H1 (cell line): ENCODE results near the gene RPL31. TPM values are rescaled to one million over a fixed set of nuclear protein-coding genes. Genes with fewer than 3 reads are reported as not detected.

Experiments used
- CTCF ChIA-PET: fragments of 300-600 bp; sonication (Branson Sonifier 250); formaldehyde crosslinking; loops from one replicate; lab custom pipeline; 2021; ENCODE audit not compliant: partially characterized antibody; lab: Charles Lee
- POLR2A ChIA-PET: fragments of 300-600 bp; sonication (Branson Sonifier 250); formaldehyde crosslinking; loops from one replicate; lab custom pipeline; 2021; ENCODE audit warnings: inconsistent platforms; ENCODE audit not compliant: partially characterized antibody; lab: Charles Lee
- DNase-seq, 2 experiments: peaks; one replicate each; pipeline versions ENCODE4 v3.0.0 to v3.0.0-alpha.2; 2010 to 2022; ENCODE audit warnings: low spot score in 2 of 2, low read depth in 1 of 2, mixed read lengths in 1 of 2
- FAIRE-seq: peaks from 2 replicates; lab custom pipeline; 2011; peaks lifted over from hg19 to GRCh38; lab: Jason Lieb, UNC
- H2AFZ ChIP-seq: 2 replicates; pipeline ENCODE4 v1.8.1; 2012; ENCODE audit warnings: low read length, inconsistent platforms
- H2AK5ac ChIP-seq: 2 replicates; pipeline ENCODE4 v1.6.1; 2013; ENCODE audit warnings: low read depth, low read length
- H2BK120ac ChIP-seq: replicated peaks from 2 replicates; pipeline ENCODE3; 2013; ENCODE audit warnings: low read depth, low read length, inconsistent platforms
- H2BK12ac ChIP-seq: 2 replicates; pipeline ENCODE4 v1.6.1; 2013; ENCODE audit warnings: low read depth, low read length
- H2BK15ac ChIP-seq: 2 replicates; pipeline ENCODE4 v1.6.1; 2013; ENCODE audit warnings: low read length
- H2BK20ac ChIP-seq: 2 replicates; pipeline ENCODE4 v1.6.1; 2013; ENCODE audit warnings: low read length
- H2BK5ac ChIP-seq: 2 replicates; pipeline ENCODE4 v1.6.1; 2013; ENCODE audit warnings: low read depth, low read length
- H3K14ac ChIP-seq: 2 replicates; pipeline ENCODE4 v1.6.1; 2013; ENCODE audit warnings: inconsistent platforms; ENCODE audit not compliant: insufficient read length
- H3K18ac ChIP-seq: 2 replicates; pipeline ENCODE4 v1.6.1; 2013; ENCODE audit warnings: low read length; ENCODE audit errors: extremely low read depth
- H3K23ac ChIP-seq: 2 replicates; pipeline ENCODE4 v1.6.1; 2013; ENCODE audit warnings: inconsistent platforms; ENCODE audit not compliant: insufficient read length
- H3K23me2 ChIP-seq: 2 replicates; pipeline ENCODE4 v1.6.1; 2013; ENCODE audit warnings: low read depth, low read length
- H3K27ac ChIP-seq: 2 replicates; pipeline ENCODE4 v1.6.1; 2011; ENCODE audit warnings: low read depth, low read length, inconsistent platforms
- H3K27me3 ChIP-seq, 4 experiments: replicated peaks in 1 of 4; 1 replicate in 1 of 4; 2 replicates in 3 of 4; pipeline versions ENCODE4 v1.6.1 to v1.8.1; 2011 to 2013; ENCODE audit warnings: low read length in 3 of 4, mild to moderate bottlenecking in 3 of 4, inconsistent platforms in 2 of 4, mixed read lengths in 2 of 4, moderate library complexity in 1 of 4; ENCODE audit not compliant: control insufficient read depth in 3 of 4, insufficient read depth in 3 of 4; ENCODE audit errors: extremely low read depth in 1 of 4
- H3K36me3 ChIP-seq, 4 experiments: 2 replicates each; pipeline versions ENCODE4 v1.6.1 to v1.8.1; 2011 to 2013; ENCODE audit warnings: mild to moderate bottlenecking in 4 of 4, low read length in 3 of 4, moderate library complexity in 2 of 4, control low read depth in 1 of 4, inconsistent platforms in 1 of 4; ENCODE audit not compliant: insufficient read depth in 4 of 4, control insufficient read depth in 2 of 4
- H3K4ac ChIP-seq: replicated peaks from 2 replicates; pipeline ENCODE3; 2013; ENCODE audit warnings: low read length, low read depth, mixed read lengths, inconsistent platforms; ENCODE audit not compliant: insufficient read length
- H3K4me1 ChIP-seq, 4 experiments: replicated peaks in 1 of 4; 1 replicate in 1 of 4; 2 replicates in 3 of 4; pipeline versions ENCODE4 v1.6.1 to v1.8.1; 2011 to 2013; ENCODE audit warnings: low read length in 3 of 4, inconsistent platforms in 2 of 4, mixed read lengths in 1 of 4; ENCODE audit not compliant: insufficient read depth in 4 of 4, control insufficient read depth in 3 of 4
- H3K4me2 ChIP-seq, 2 experiments: 2 replicates each; pipeline versions ENCODE4 v1.6.1 to v1.8.1; 2011 to 2013; ENCODE audit warnings: low read depth in 2 of 2, low read length in 2 of 2, control low read depth in 1 of 2, inconsistent platforms in 1 of 2, mild to moderate bottlenecking in 1 of 2; ENCODE audit not compliant: insufficient read depth in 1 of 2
- H3K4me3 ChIP-seq, 4 experiments: fragments of 200-600, 300-600 bp in 1 of 4; sonication (generic), shearing (Covaris generic), sonication (Bioruptor Twin) in 1 of 4; 2 replicates each; pipeline versions ENCODE4 v1.5.1 to v1.8.1; 2011 to 2016; ENCODE audit warnings: low read length in 4 of 4, low read depth in 3 of 4, control low read depth in 2 of 4, inconsistent platforms in 2 of 4, mild to moderate bottlenecking in 2 of 4, mixed read lengths in 1 of 4, moderate library complexity in 1 of 4; ENCODE audit not compliant: insufficient read depth in 2 of 4; ENCODE audit errors: extremely low read depth in 1 of 4
- H3K56ac ChIP-seq: replicated peaks from 2 replicates; pipeline ENCODE3; 2013; ENCODE audit warnings: low read depth, mild to moderate bottlenecking, mixed read lengths, low read length, inconsistent platforms; ENCODE audit not compliant: insufficient read length
- H3K79me1 ChIP-seq: 2 replicates; pipeline ENCODE4 v1.6.1; 2013; ENCODE audit warnings: low read depth, low read length, control low read depth
- H3K79me2 ChIP-seq, 2 experiments: 2 replicates each; pipeline versions ENCODE4 v1.6.1 to v1.8.1; 2012 to 2013; ENCODE audit warnings: low read length in 2 of 2, mild to moderate bottlenecking in 2 of 2, inconsistent platforms in 1 of 2; ENCODE audit not compliant: insufficient read depth in 2 of 2, control insufficient read depth in 1 of 2
- H3K9ac ChIP-seq, 4 experiments: replicated peaks in 1 of 4; 1 replicate in 1 of 4; 2 replicates in 3 of 4; pipeline versions ENCODE4 v1.6.1 to v1.8.1; 2011 to 2013; ENCODE audit warnings: low read depth in 3 of 4, low read length in 3 of 4, control low read depth in 2 of 4, mild to moderate bottlenecking in 2 of 4, moderate library complexity in 2 of 4, inconsistent platforms in 1 of 4; ENCODE audit errors: extremely low read depth in 1 of 4
- H3K9me3 ChIP-seq, 2 experiments: 2 replicates each; pipeline versions ENCODE4 v1.6.1 to v1.8.1; 2012 to 2013; ENCODE audit warnings: mild to moderate bottlenecking in 2 of 2, moderate library complexity in 2 of 2, control low read depth in 1 of 2, inconsistent platforms in 1 of 2, low read depth in 1 of 2, low read length in 1 of 2, mixed read lengths in 1 of 2; ENCODE audit not compliant: insufficient read depth in 2 of 2
- H4K20me1 ChIP-seq, 2 experiments: replicated peaks in 1 of 2; 2 replicates each; pipeline versions ENCODE3 to v1.8.1; 2011 to 2013; ENCODE audit warnings: inconsistent platforms in 2 of 2, low read length in 2 of 2, mild to moderate bottlenecking in 1 of 2; ENCODE audit not compliant: insufficient read depth in 2 of 2, control insufficient read depth in 1 of 2
- H4K5ac ChIP-seq: 2 replicates; pipeline ENCODE4 v1.6.1; 2013; ENCODE audit warnings: low read length, low read depth, mixed read lengths, inconsistent platforms; ENCODE audit not compliant: insufficient read length
- H4K8ac ChIP-seq: 2 replicates; pipeline ENCODE4 v1.8.0; 2013; ENCODE audit warnings: mild to moderate bottlenecking, moderate library complexity, low read length, inconsistent platforms; ENCODE audit not compliant: insufficient read depth; ENCODE audit errors: extremely low read depth
- H4K91ac ChIP-seq: replicated peaks from 2 replicates; pipeline ENCODE3; 2013; ENCODE audit warnings: low read length, mixed read lengths, inconsistent platforms; ENCODE audit not compliant: insufficient read length
- BRCA1 ChIP-seq: IDR thresholded peaks from 2 replicates; pipeline ENCODE4 v1.6.1; 2012; ENCODE audit warnings: low read depth, low read length, improper control_type of control experiment
- CBX8 ChIP-seq: fragments of 300-800, 300-1000 bp; sonication (generic); IDR thresholded peaks from 2 replicates; pipeline ENCODE4 v1.7.1; 2016; ENCODE audit warnings: low read depth, low read length, borderline replicate concordance
- EGR1 ChIP-seq: IDR thresholded peaks from 2 replicates; pipeline ENCODE4 v1.6.1; 2011; ENCODE audit warnings: low read depth, low read length, borderline replicate concordance
- FOSL1 ChIP-seq: IDR thresholded peaks from 2 replicates; pipeline ENCODE4 v1.6.1; 2011; ENCODE audit warnings: mild to moderate bottlenecking, low read depth, low read length, moderate library complexity; ENCODE audit not compliant: insufficient read depth
- GTF2F1 ChIP-seq: IDR thresholded peaks from 2 replicates; pipeline ENCODE4 v1.6.1; 2012; ENCODE audit warnings: low read depth, low read length, improper control_type of control experiment, borderline replicate concordance
- NANOG ChIP-seq: IDR thresholded peaks from 2 replicates; pipeline ENCODE4 v1.6.1; 2011; ENCODE audit warnings: low read length, low read depth, mild to moderate bottlenecking, inconsistent platforms; ENCODE audit not compliant: insufficient read depth, poor library complexity, severe bottlenecking
- RNF2 ChIP-seq: fragments of 200-900, 300-1000 bp; sonication (generic); IDR thresholded peaks from 2 replicates; pipeline ENCODE4 v1.7.1; 2016; ENCODE audit warnings: borderline replicate concordance, low read depth, mild to moderate bottlenecking, antibody characterized with exemption, low read length; ENCODE audit not compliant: poor library complexity, severe bottlenecking; ENCODE audit errors: missing control alignments
- RXRA ChIP-seq: IDR thresholded peaks from 2 replicates; pipeline ENCODE4 v1.6.1; 2011; ENCODE audit warnings: low read depth, mild to moderate bottlenecking, low read length, moderate library complexity; ENCODE audit not compliant: insufficient read depth
- YY1 ChIP-seq: IDR thresholded peaks from 2 replicates; pipeline ENCODE4 v1.6.1; 2011; ENCODE audit warnings: low read depth, mild to moderate bottlenecking, low read length
- WGBS, 2 experiments: shearing (Covaris generic) in 1 of 2; methylation state at CpG; one replicate each; pipeline versions ENCODE4 v1.1.6 to v1.1.7; 2013 to 2015; ENCODE audit warnings: low lambda C conversion rate in 2 of 2, mixed read lengths in 2 of 2, inconsistent platforms in 1 of 2, low coverage in 1 of 2, missing lambda C conversion rate in 1 of 2; ENCODE audit not compliant: insufficient replicate concordance in 2 of 2, insufficient coverage in 1 of 2, insufficient read length in 1 of 2; ENCODE audit errors: extremely low coverage in 1 of 2, missing lambda C conversion rate in 1 of 2; 5-methylcytosine and 5-hydroxymethylcytosine counted together
- polyA plus RNA-seq, 7 experiments: library from polyadenylated mRNA; depleted of rRNA in 3 of 7; stranded (reverse) in 5 of 7; unstranded in 2 of 7; fragments of >200 nt in 5 of 7; fragments of 200-250 nt in 2 of 7; gene quantifications; 1 replicate in 5 of 7; 2 replicates in 1 of 7; 4 replicates in 1 of 7; pipeline versions ENCODE4 v1.2.1 to v1.2.3, GENCODE V29; 2011 to 2013; ENCODE audit warnings: missing spikeins in 2 of 7, mixed read lengths in 2 of 7
- total RNA-seq: library from RNA; stranded (reverse); fragmentation: NEBNext Ultra II Directional; extraction: Animal tissue kit (Norgen Biotek cat#: 25700); gene quantifications from 2 replicates; pipeline ENCODE4 v1.2.1, GENCODE V29; 2021
- TF ChIP-seq, protein P1 (sequence below): IDR thresholded peaks from 2 replicates; pipeline ENCODE4 v1.6.1; 2012; ENCODE audit warnings: inconsistent platforms
- TF ChIP-seq, protein P2 (sequence below), 3 experiments: IDR thresholded peaks; 1 replicate in 2 of 3; 2 replicates in 1 of 3; pipeline versions ENCODE4 v1.5.1 to v1.6.1; 2011; ENCODE audit warnings: low read length in 3 of 3, mild to moderate bottlenecking in 3 of 3, inconsistent platforms in 2 of 3, low read depth in 1 of 3, moderate library complexity in 1 of 3; ENCODE audit not compliant: insufficient read depth in 1 of 3; ENCODE audit errors: control extremely low read depth in 1 of 3

RPL31 gene
- total and polyA plus RNA-seq, 2 of the 8 experiments (the other 6 are each of a cell fraction or from before 2014, with no cell fraction given): 1,463 to 1,722 TPM

DNA sequence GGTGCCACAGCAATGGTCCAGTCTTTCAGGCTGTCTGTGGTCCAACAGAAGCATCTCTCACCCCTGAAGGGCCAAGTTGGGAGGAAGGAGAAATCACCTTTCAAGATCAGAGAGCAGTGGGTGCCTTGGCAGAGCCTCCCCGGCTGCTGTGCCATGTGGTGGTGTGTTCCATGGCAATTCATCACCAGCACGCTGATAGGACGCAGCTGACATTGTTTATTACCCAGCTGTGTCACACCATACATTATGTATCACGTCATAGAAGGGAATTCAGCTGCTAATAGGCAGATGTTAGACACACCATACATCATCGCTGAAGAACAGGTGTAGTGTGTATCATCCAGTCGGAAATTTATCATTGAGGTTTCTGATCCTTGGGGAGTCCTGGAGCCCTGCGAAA is 29.6 kb upstream of the RPL31 start:
- no peak overlapping the region for H2AFZ ChIP-seq
- H2BK12ac ChIP-seq: no peak overlapping the region
- no peak overlapping the region for H3K9ac ChIP-seq
- no peak overlapping the region for H3K4me2 ChIP-seq
- ChIA-PET POLR2A (no interaction called here), CTCF (no interaction called here)
- no peaks in the 10 kb centered on the region for H3K27me3 ChIP-seq
- no peak overlapping the region for H2BK15ac ChIP-seq
- H3K36me3 ChIP-seq: no peaks in the 10 kb centered on the region
- FAIRE-seq (no peak), DNase-seq (no peak)
- no peak overlapping the region for H4K8ac ChIP-seq
- no peak overlapping the region for H3K27ac ChIP-seq
- no peaks in the 10 kb centered on the region for H3K79me2 ChIP-seq
- no peak overlapping the region for H3K18ac ChIP-seq
- 97% methylated on average over 7 of the region's 7 CpGs; no CpG with 5 or more reads in 1 of the 2 experiments for WGBS, 2 experiments
- no peak overlapping the region for H2BK20ac ChIP-seq
- no peak overlapping the region for H4K91ac ChIP-seq
- H3K4me1 ChIP-seq: no peaks in the 10 kb centered on the region
- H3K4ac ChIP-seq: no peak overlapping the region
- H3K4me3 ChIP-seq: no peak overlapping the region
- H3K14ac ChIP-seq: no peak overlapping the region
- no peak overlapping the region for H2BK120ac ChIP-seq
- no peak overlapping the region for H2AK5ac ChIP-seq
- H3K23ac ChIP-seq: no peak overlapping the region
- no peaks in the 10 kb centered on the region for H3K9me3 ChIP-seq
- H2BK5ac ChIP-seq: no peak overlapping the region
- no peak overlapping the region for H3K56ac ChIP-seq
- H4K5ac ChIP-seq: no peak overlapping the region
- no peaks in the 10 kb centered on the region for H4K20me1 ChIP-seq
- no peaks in the 10 kb centered on the region for H3K79me1 ChIP-seq
- no peaks in the 10 kb centered on the region for H3K23me2 ChIP-seq
- TF ChIP-seq FOSL1 (no peak), RNF2 (no peak), NANOG (no peak), EGR1 (no peak), GTF2F1 (no peak), RXRA (no peak), CBX8 (no peak), YY1 (no peak), BRCA1 (no peak)
- TF ChIP-seq, protein P1, sequence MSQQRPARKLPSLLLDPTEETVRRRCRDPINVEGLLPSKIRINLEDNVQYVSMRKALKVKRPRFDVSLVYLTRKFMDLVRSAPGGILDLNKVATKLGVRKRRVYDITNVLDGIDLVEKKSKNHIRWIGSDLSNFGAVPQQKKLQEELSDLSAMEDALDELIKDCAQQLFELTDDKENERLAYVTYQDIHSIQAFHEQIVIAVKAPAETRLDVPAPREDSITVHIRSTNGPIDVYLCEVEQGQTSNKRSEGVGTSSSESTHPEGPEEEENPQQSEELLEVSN: no peak
- TF ChIP-seq, protein P2, sequence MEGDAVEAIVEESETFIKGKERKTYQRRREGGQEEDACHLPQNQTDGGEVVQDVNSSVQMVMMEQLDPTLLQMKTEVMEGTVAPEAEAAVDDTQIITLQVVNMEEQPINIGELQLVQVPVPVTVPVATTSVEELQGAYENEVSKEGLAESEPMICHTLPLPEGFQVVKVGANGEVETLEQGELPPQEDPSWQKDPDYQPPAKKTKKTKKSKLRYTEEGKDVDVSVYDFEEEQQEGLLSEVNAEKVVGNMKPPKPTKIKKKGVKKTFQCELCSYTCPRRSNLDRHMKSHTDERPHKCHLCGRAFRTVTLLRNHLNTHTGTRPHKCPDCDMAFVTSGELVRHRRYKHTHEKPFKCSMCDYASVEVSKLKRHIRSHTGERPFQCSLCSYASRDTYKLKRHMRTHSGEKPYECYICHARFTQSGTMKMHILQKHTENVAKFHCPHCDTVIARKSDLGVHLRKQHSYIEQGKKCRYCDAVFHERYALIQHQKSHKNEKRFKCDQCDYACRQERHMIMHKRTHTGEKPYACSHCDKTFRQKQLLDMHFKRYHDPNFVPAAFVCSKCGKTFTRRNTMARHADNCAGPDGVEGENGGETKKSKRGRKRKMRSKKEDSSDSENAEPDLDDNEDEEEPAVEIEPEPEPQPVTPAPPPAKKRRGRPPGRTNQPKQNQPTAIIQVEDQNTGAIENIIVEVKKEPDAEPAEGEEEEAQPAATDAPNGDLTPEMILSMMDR (IDR thresholded peaks at IDR 0.05; ENCODE audit: control extremely low read depth in 1 of 3, insufficient read depth in 1 of 3, low read depth in 1 of 3, low read length in 3 of 3): no peak
